ENCODE results near the gene TUBG1. TPM values are rescaled to one million over a fixed set of nuclear protein-coding genes. Genes with fewer than 3 reads are reported as not detected.
"Not testable (repeated sequence)": the region's sequence is repeated elsewhere in the genome, so short reads cannot be mapped to it uniquely, and the experiment has no call there.

Gene TUBG1
- polyA plus RNA-seq, 3 donors = 28.6 to 51.8 (median 36.6) TPM

GRCh38 chr17:42657824-42658588, 48.5 kb downstream of the TUBG1 start:
- WGBS, 3 donors = 84 to 91% (median 84%) methylated on average over 9 of the region's 9 CpGs
- H3K27ac ChIP-seq (ENCODE audit: low read depth, low read length) = no peak overlapping the region

GRCh38 chr17:42659079-42659931, 49.8 kb downstream of the TUBG1 start, which contains the start of gene TUBG2:
TUBG2 (plus strand) TSS chr17:42659284; CDS start chr17:42659504, 220 bp downstream.
- WGBS, 3 donors = 2 to 3% (median 2%) methylated on average over 53 to 57 of the region's 59 CpGs
- H3K27ac ChIP-seq (ENCODE audit: low read depth, low read length) = no peak within 1 kb of the TSS

- 78 to 94% (median 92%) methylated on average over 1 of the region's 14 CpGs for WGBS, 3 donors
- H3K27ac ChIP-seq (ENCODE audit: low read depth, low read length) = not testable (repeated sequence)
Measured at GRCh38 chr17:42659932-42660274, 50.4 kb downstream of the TUBG1 start.

GRCh38 chr17:42660692-42661345, 51.3 kb downstream of the TUBG1 start:
- H3K27ac ChIP-seq (ENCODE audit: low read depth, low read length) = no peak overlapping the region
- 51 to 72% (median 52%) methylated on average over 7 of the region's 7 CpGs for WGBS, 3 donors

Other genes with a start within 250 kb of the TUBG1 start
- 100 to 1,000 TPM in 1 of 3 donors, 10 to 100 TPM in 2; 60.7 to 204 (median 92.9) TPM for gene STAT3, start 221.2 kb upstream of the TUBG1 start, polyA plus RNA-seq
- 100 to 1,000 TPM in 2 of 3 donors, 10 to 100 TPM in 1; 30.4 to 517 (median 414) TPM for gene CAVIN1, start 186.4 kb upstream of the TUBG1 start, polyA plus RNA-seq
- gene ATP6V0A1, start 150.8 kb upstream of the TUBG1 start, polyA plus RNA-seq = 10 to 100 TPM; 17.6 to 30.5 (median 25.8) TPM
- 10 to 100 TPM; 30.5 to 38.7 (median 33.2) TPM for gene NAGLU, start 73.4 kb upstream of the TUBG1 start, polyA plus RNA-seq
- gene HSD17B1, start 56.8 kb upstream of the TUBG1 start, polyA plus RNA-seq = 10 to 100 TPM in 1 of 3 donors, 1 to 10 TPM in 2; 5.2 to 13.9 (median 5.5) TPM
- gene COASY, start 47.5 kb upstream of the TUBG1 start, polyA plus RNA-seq = 10 to 100 TPM; 53.3 to 71.0 (median 59.7) TPM
- 10 to 100 TPM; 38.7 to 71.3 (median 48.9) TPM for gene MLX, start 42.6 kb upstream of the TUBG1 start, polyA plus RNA-seq
- 1 to 10 TPM; 3.5 to 7.1 (median 4.5) TPM for gene PSMC3IP, start 32.0 kb upstream of the TUBG1 start, polyA plus RNA-seq
- 10 to 100 TPM; 13.6 to 28.8 (median 20.7) TPM for gene RETREG3, start 309 bp upstream of the TUBG1 start, polyA plus RNA-seq
- 10 to 100 TPM; 13.9 to 62.7 (median 24.0) TPM for gene TUBG2, start 49.6 kb downstream of the TUBG1 start, polyA plus RNA-seq
- gene PLEKHH3, start 67.3 kb downstream of the TUBG1 start, polyA plus RNA-seq = 10 to 100 TPM; 30.4 to 67.4 (median 30.9) TPM
- gene CCR10, start 72.2 kb downstream of the TUBG1 start, polyA plus RNA-seq = 1 to 10 TPM; 1.3 to 2.6 (median 1.3) TPM
- gene CNTNAP1, start 72.8 kb downstream of the TUBG1 start, polyA plus RNA-seq = 1 to 10 TPM; 5.9 to 8.3 (median 7.0) TPM
- gene EZH1, start 135.4 kb downstream of the TUBG1 start, polyA plus RNA-seq = 10 to 100 TPM; 16.1 to 27.5 (median 25.9) TPM
- 100 to 1,000 TPM in 2 of 3 donors, 10 to 100 TPM in 1; 12.9 to 178 (median 156) TPM for gene RAMP2, start 151.5 kb downstream of the TUBG1 start, polyA plus RNA-seq
- 10 to 100 TPM; 52.3 to 64.8 (median 61.2) TPM for gene VPS25, start 163.8 kb downstream of the TUBG1 start, polyA plus RNA-seq
- under 1 TPM; 0.45 to 0.54 (median 0.46) TPM for gene WNK4, start 170.9 kb downstream of the TUBG1 start, polyA plus RNA-seq
- gene COA3, start 189.0 kb downstream of the TUBG1 start, polyA plus RNA-seq = 100 to 1,000 TPM; 110 to 134 (median 120) TPM
- 1 to 10 TPM in 1 of 3 donors, under 1 TPM in 2; 0.20 to 1.0 (median 0.54) TPM for gene CNTD1, start 189.2 kb downstream of the TUBG1 start, polyA plus RNA-seq
- 10 to 100 TPM; 36.5 to 69.7 (median 66.2) TPM for gene BECN1, start 214.6 kb downstream of the TUBG1 start, polyA plus RNA-seq
- 10 to 100 TPM; 33.4 to 84.8 (median 60.7) TPM for gene PSME3, start 223.7 kb downstream of the TUBG1 start, polyA plus RNA-seq
- 1 to 10 TPM; 2.0 to 8.9 (median 3.1) TPM for gene AOC2, start 234.9 kb downstream of the TUBG1 start, polyA plus RNA-seq
- 100 to 1,000 TPM in 2 of 3 donors, 10 to 100 TPM in 1; 59.7 to 515 (median 182) TPM for gene AOC3, start 241.5 kb downstream of the TUBG1 start, polyA plus RNA-seq